HL-60 (cell line): ENCODE measurements around the gene MAPRE2.

Experiments used
- CTCF ChIP-seq: IDR thresholded peaks from one replicate; pipeline ENCODE4 v1.5.1; 2011; ENCODE audit warnings: low read length, control low read depth, inconsistent platforms; ENCODE audit not compliant: insufficient read depth
- GABPA ChIP-seq: IDR thresholded peaks from 2 replicates; pipeline ENCODE4 v1.6.1; 2012; ENCODE audit warnings: low read depth
- POLR2AphosphoS5 ChIP-seq: IDR thresholded peaks from 2 replicates; pipeline ENCODE4 v1.6.1; 2012; ENCODE audit warnings: low read depth
- REST ChIP-seq: IDR thresholded peaks from 2 replicates; pipeline ENCODE4 v1.6.1; 2012; ENCODE audit warnings: low read depth; ENCODE audit not compliant: insufficient replicate concordance

GRCh38 chr18:35097763-35098162 lies 56.5 kb downstream of the MAPRE2 start:
- no peak for TF ChIP-seq CTCF
- TF ChIP-seq POLR2AphosphoS5 = no peak
- TF ChIP-seq GABPA = no peak
- no peak for TF ChIP-seq REST
